MG63 (cell line): ENCODE data around the gene CFAP47. TPM values are rescaled to one million over a fixed set of nuclear protein-coding genes. Genes with fewer than 3 reads are reported as not detected.

Source experiments
- DNase-seq: peaks from one replicate; pipeline ENCODE4 v3.0.0-alpha.2; 2020
- H3K27me3 ChIP-seq: fragments of 250-450 bp; sonication (Bioruptor Pico); 2 replicates; pipeline ENCODE4 v1.5.1; 2020; ENCODE audit warnings: mild to moderate bottlenecking, moderate library complexity
- H3K36me3 ChIP-seq: fragments of 250-450 bp; sonication (Bioruptor Pico); 2 replicates; pipeline ENCODE4 v1.5.1; 2020; ENCODE audit warnings: mild to moderate bottlenecking, moderate library complexity
- H3K4me3 ChIP-seq: fragments of 250-450 bp; sonication (Bioruptor Pico); 2 replicates; pipeline ENCODE4 v1.5.1; 2020; ENCODE audit warnings: mild to moderate bottlenecking, moderate library complexity
- H3K9me3 ChIP-seq: fragments of 250-450 bp; sonication (Bioruptor Pico); 2 replicates; pipeline ENCODE4 v1.5.1; 2020; ENCODE audit warnings: mild to moderate bottlenecking, moderate library complexity
- total RNA-seq: library from RNA; depleted of rRNA; stranded (reverse); fragments of >200 nt; shearing (Covaris generic); gene quantifications from 2 replicates; pipeline ENCODE4 v1.2.3, GENCODE V29; 2014; ENCODE audit warnings: low replicate concordance; rRNA removed

CFAP47 gene
- total RNA-seq, 1 experiment from 2014 or later, result not detected

DNA sequence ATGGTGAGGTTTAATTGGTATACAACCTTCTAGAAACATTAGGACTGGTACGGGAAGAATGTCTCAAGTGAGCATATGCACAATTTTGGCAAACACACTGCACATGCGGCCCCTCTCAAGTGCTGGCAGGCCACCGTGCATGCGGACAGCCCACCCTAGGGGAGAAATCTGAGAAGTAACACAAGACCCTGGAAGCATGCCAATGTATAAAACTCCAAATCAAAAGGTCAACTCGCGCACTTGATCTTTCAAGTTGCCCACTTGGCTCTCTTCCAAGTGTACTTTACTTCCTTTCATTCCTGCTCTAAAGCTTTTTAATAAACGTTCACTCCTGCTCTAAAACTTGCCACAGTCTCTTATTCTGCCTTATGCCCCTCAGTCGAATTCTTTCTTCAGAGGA, 488.3 kb downstream of the CFAP47 start:
- H3K9me3 ChIP-seq, result no peaks in the 10 kb centered on the region
- H3K4me3 ChIP-seq, result no peak overlapping the region
- H3K36me3 ChIP-seq, result no peaks in the 10 kb centered on the region
- no peak for DNase-seq
- H3K27me3 ChIP-seq, result no peaks in the 10 kb centered on the region

DNA sequence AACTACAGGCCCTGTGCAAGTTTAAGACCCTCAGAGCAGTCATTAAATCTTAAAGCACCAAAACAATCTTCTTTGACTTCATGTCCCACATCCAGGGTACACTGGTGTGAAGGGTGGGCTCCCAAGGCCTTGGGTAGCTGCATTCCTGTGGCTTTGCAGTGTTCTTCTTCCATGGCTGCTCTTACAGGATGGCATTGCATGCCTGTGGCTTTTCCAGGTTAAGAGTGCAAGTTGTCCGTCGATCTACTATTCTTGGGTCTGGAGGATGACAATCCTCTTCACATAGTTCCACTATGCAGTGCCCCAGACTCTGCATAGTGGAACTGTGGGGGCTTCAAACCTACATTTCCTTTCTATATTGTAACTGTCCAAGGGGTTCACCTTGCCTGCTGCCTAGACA, 494.5 kb downstream of the CFAP47 start:
- Histone ChIP-seq H3K27me3 (no peaks in the 10 kb centered on the region), H3K4me3 (no peak overlapping the region), H3K9me3 (no peaks in the 10 kb centered on the region), H3K36me3 (no peaks in the 10 kb centered on the region)
- DNase-seq, result no peak

DNA sequence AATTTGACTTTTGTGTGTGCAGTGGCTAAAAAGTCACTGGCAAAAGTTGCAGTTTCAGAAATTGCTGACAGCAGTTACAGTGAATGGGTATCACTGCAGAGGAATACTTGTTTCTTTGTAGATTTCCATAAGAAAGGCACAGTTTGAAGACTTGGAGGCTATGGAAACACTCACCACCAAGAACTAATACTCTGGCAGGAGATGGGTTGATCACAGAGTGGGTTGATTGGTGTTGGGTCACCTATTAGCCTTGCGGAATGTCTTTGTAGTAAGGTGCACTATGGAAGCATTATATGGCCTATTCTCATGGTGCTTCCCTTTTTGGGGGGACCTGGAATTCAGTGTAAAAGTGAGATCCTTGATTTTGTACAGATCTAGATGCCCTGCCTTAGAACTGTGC, 502.8 kb downstream of the CFAP47 start:
- no peaks in the 10 kb centered on the region for H3K36me3 ChIP-seq
- H3K4me3 ChIP-seq, result no peak overlapping the region
- H3K27me3 ChIP-seq, result no peaks in the 10 kb centered on the region
- no peaks in the 10 kb centered on the region for H3K9me3 ChIP-seq
- DNase-seq, result no peak

DNA sequence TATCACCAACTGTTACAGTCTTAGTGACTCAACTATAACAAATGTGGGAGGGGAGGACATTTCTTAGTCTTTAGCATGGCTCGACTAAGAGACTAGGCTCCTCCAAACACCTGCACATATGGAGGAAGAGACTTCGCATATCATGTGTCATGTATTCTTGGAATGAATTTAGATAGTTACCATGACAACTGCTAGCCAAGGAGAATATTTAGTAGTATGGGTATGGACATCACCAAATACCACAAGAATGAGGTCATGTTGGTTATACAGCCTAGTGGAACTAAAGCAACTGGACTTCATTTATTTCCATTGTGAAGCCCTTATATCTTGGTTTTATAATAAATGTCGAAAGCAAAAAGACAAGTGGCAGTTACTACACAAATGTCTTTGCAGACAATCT, 512.3 kb downstream of the CFAP47 start:
- Histone ChIP-seq H3K27me3 (no peaks in the 10 kb centered on the region), H3K4me3 (no peak overlapping the region)
- DNase-seq, result no peak

DNA sequence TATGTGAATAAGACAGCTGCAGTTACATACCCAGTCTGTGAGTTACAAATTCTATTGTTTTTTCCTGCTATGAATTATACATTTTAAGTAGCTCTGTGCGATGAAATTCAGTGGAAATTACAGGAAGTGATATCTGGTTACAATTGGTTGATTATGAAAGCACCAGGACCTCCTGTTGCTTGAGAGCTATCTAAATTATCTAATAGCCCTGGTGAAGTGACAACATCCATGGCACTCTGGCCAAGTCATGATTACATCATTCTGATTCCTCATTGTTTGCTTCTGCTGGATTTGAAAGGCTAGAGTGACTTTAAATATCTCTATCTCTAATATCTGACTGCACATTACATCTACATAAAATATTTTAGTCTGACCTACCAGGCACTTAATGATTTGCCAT, 515.0 kb downstream of the CFAP47 start:
- Histone ChIP-seq H3K27me3 (no peaks in the 10 kb centered on the region), H3K36me3 (no peaks in the 10 kb centered on the region)
- no peak for DNase-seq

More for the DNA sequence above, 512.3 kb downstream of the CFAP47 start:
- Histone ChIP-seq H3K9me3 (no peaks in the 10 kb centered on the region), H3K36me3 (no peaks in the 10 kb centered on the region)

More for the DNA sequence above, 515.0 kb downstream of the CFAP47 start:
- Histone ChIP-seq H3K4me3 (no peak overlapping the region), H3K9me3 (no peaks in the 10 kb centered on the region)

Other genes with a start within 250 kb of the CFAP47 start
- gene MAGEB16, start 121.4 kb upstream of the CFAP47 start, total RNA-seq, result not detected in 2 replicates